K562 (cell line): Measurements from ENCODE around the gene BSCL2. TPM values are rescaled to one million over a fixed set of nuclear protein-coding genes. Genes with fewer than 3 reads are reported as not detected.
A peak's percentile ranks its signal among the peaks of the same experiment; 100 is the strongest.
"Not testable (repeated sequence)": the region's sequence is repeated elsewhere in the genome, so short reads cannot be mapped to it uniquely, and the experiment has no call there.

Source experiments
- ATAC-seq: fragments of 200-7000 bp; cut with Tn5 transposase; 3 replicates; pipeline ENCODE4 v1.9.1; 2020; ENCODE audit warnings: moderate library complexity
- BruUV-seq: library from RNA; stranded (reverse); fragments of 400-500 nt; replicated peaks from 2 replicates; lab custom pipeline; 2021; lab: Mats Ljungman, UMichigan
- CTCF ChIA-PET: fragments of 300-600 bp; formaldehyde crosslinking; extraction: SDS; loops from one replicate; lab custom pipeline; 2021; ENCODE audit warnings: low intra/inter-chr PET ratio; lab: Yijun Ruan, JAX
- POLR2A ChIA-PET: fragments of 300-600, 350-650 bp; sonication (Branson Sonifier 250); formaldehyde crosslinking; extraction: SDS; loops from one replicate; lab custom pipeline; 2021; ENCODE audit warnings: antibody characterized with exemption, inconsistent platforms; lab: Yijun Ruan, JAX
- DNase-seq, 4 experiments: peaks; one replicate each; pipeline versions ENCODE4 v3.0.0 to v3.0.0-alpha.2; 2011 to 2018; ENCODE audit warnings: low spot score in 3 of 4, mixed read lengths in 3 of 4; ENCODE audit errors: extremely low read depth in 1 of 4
- FAIRE-seq: peaks from 2 replicates; lab custom pipeline; 2011; peaks lifted over from hg19 to GRCh38; lab: Jason Lieb, UNC
- H2AFZ ChIP-seq: 2 replicates; pipeline ENCODE4 v1.6.0; 2011; ENCODE audit warnings: low read depth, low read length, control low read depth, inconsistent platforms
- H3K27ac ChIP-seq: fragments of 200-600 bp; 3 replicates; pipeline ENCODE4 v1.8.0; 2011; ENCODE audit warnings: low read depth, mild to moderate bottlenecking, control low read depth, inconsistent platforms, low read length, moderate library complexity, mixed read lengths; ENCODE audit errors: extremely low read depth
- H3K27me3 ChIP-seq, 2 experiments: fragments of 300-600 bp in 1 of 2; 2 replicates in 1 of 2; 3 replicates in 1 of 2; pipeline versions ENCODE4 v1.6.0 to v1.8.0; 2011; ENCODE audit warnings: inconsistent platforms in 2 of 2, low read length in 2 of 2, mild to moderate bottlenecking in 1 of 2, mixed read lengths in 1 of 2, moderate library complexity in 1 of 2; ENCODE audit not compliant: control insufficient read depth in 2 of 2, insufficient read depth in 2 of 2
- H3K36me3 ChIP-seq: fragments of 300-600 bp; 3 replicates; pipeline ENCODE4 v1.8.0; 2011; ENCODE audit warnings: mild to moderate bottlenecking, low read length, inconsistent platforms; ENCODE audit not compliant: control insufficient read depth, insufficient read depth
- H3K4me1 ChIP-seq, 2 experiments: fragments of 200-600 bp in 1 of 2; replicated peaks in 1 of 2; 2 replicates in 1 of 2; 3 replicates in 1 of 2; pipeline versions ENCODE4 v1.5.1 to v1.8.0; 2011; ENCODE audit warnings: inconsistent platforms in 2 of 2, low read length in 2 of 2, mild to moderate bottlenecking in 1 of 2, mixed read lengths in 1 of 2, moderate library complexity in 1 of 2; ENCODE audit not compliant: control insufficient read depth in 2 of 2, insufficient read depth in 2 of 2
- H3K4me2 ChIP-seq: 2 replicates; pipeline ENCODE4 v1.6.1; 2011; ENCODE audit warnings: low read length, control low read depth, inconsistent platforms, mixed read lengths; ENCODE audit not compliant: insufficient read depth
- H3K4me3 ChIP-seq: fragments of 200-600 bp; sonication (generic), shearing (Covaris generic); 2 replicates; pipeline ENCODE4 v1.5.1; 2016; ENCODE audit warnings: control low read depth, inconsistent platforms
- H3K79me2 ChIP-seq: fragments of 200-600 bp; 3 replicates; pipeline ENCODE4 v1.8.0; 2011; ENCODE audit warnings: low read length, inconsistent platforms; ENCODE audit not compliant: control insufficient read depth, insufficient read depth
- H3K9ac ChIP-seq, 2 experiments: 2 replicates each; pipeline versions ENCODE4 v1.6.0 to v1.6.1; 2011; ENCODE audit warnings: low read depth in 2 of 2, low read length in 2 of 2, control low read depth in 1 of 2, inconsistent platforms in 1 of 2, mild to moderate bottlenecking in 1 of 2, mixed read lengths in 1 of 2; ENCODE audit not compliant: insufficient read depth in 1 of 2
- H3K9me1 ChIP-seq: one replicate; pipeline ENCODE4 v1.6.0; 2011; ENCODE audit warnings: inconsistent platforms, mild to moderate bottlenecking, low read length, moderate library complexity; ENCODE audit not compliant: control insufficient read depth, insufficient read depth
- H3K9me3 ChIP-seq: replicated peaks from 2 replicates; pipeline ENCODE4 v1.5.1; 2011; ENCODE audit warnings: low read depth, low read length, inconsistent platforms; ENCODE audit not compliant: control insufficient read depth, insufficient read depth
- H4K20me1 ChIP-seq: replicated peaks from 2 replicates; pipeline ENCODE4 v1.6.1; 2011; ENCODE audit warnings: low read length, inconsistent platforms, mixed read lengths; ENCODE audit not compliant: control insufficient read depth, insufficient read depth
- JUN ChIP-seq, 2 experiments: sonication (generic) in 1 of 2; formaldehyde crosslinking in 1 of 2; IDR thresholded peaks; 2 replicates each; pipeline versions ENCODE4 v1.6.1 to v1.8.0; 2012 to 2022; ENCODE audit warnings: borderline replicate concordance in 2 of 2, mild to moderate bottlenecking in 2 of 2, improper control_type of control experiment in 1 of 2, low read depth in 1 of 2, low read length in 1 of 2, missing genetic modification reagents in 1 of 2
- PHB ChIP-seq: fragments of 250-450 bp; sonication (Bioruptor Pico); IDR thresholded peaks from 2 replicates; pipeline ENCODE4 v1.5.0; 2021
- ZBTB26 ChIP-seq: fragments of 450-650 bp; formaldehyde crosslinking; IDR thresholded peaks from 2 replicates; pipeline ENCODE4 v1.4.0; 2022; ENCODE audit warnings: missing genetic modification characterization
- ZNF384 ChIP-seq: IDR thresholded peaks from 2 replicates; pipeline ENCODE4 v1.6.1; 2012; ENCODE audit warnings: low read depth, low read length, improper control_type of control experiment
- ZNF696 ChIP-seq: fragments of 250-450 bp; sonication (Bioruptor Pico); conservative IDR thresholded peaks from 2 replicates; pipeline ENCODE4 v1.4.0; 2020; ENCODE audit warnings: mild to moderate bottlenecking, moderate library complexity
- WGBS: fragments of 100-300 bp; shearing (Covaris generic); methylation state at CpG from one replicate; pipeline ENCODE4 v1.1.6; 2016; ENCODE audit warnings: low coverage, mixed read lengths; ENCODE audit not compliant: insufficient coverage; ENCODE audit errors: missing lambda C conversion rate; 5-methylcytosine and 5-hydroxymethylcytosine counted together
- in situ Hi-C: fragments of 300-500 bp; cut with MboI; formaldehyde crosslinking; loops from 4 replicates; pipeline ENCODE4 v1.15.0; 2018; ENCODE audit warnings: inconsistent platforms, mixed read lengths
- intact Hi-C: fragments of 100-400 bp; cut with micrococcal nuclease; formaldehyde crosslinking; loops from 2 replicates; pipeline ENCODE4 v1.14.2; 2022
- polyA plus RNA-seq, 8 experiments: library from polyadenylated mRNA; depleted of rRNA in 4 of 8; stranded (reverse) in 5 of 8; unstranded in 3 of 8; fragments of >200 nt; fragmentation: Nextera tagmentation in 2 of 8; fragmentation: Illumina TruSeq in 1 of 8; extraction: Ambion mirVana in 2 of 8; extraction: Trizol in 1 of 8; gene quantifications; 2 replicates each; pipeline versions ENCODE4 v1.2.1 to v1.2.3, GENCODE V29; 2011 to 2014; ENCODE audit warnings: inconsistent platforms in 1 of 8, missing spikeins in 1 of 8
- total RNA-seq, 7 experiments: library from RNA; depleted of rRNA in 6 of 7; stranded (reverse); fragments of >200 nt in 6 of 7; fragmentation: Illumina TruSeq in 2 of 7; extraction: Trizol in 2 of 7; gene quantifications; 2 replicates each; pipeline versions ENCODE4 v1.2.1 to v1.2.3, GENCODE V29; 2011 to 2021; ENCODE audit warnings: low replicate concordance in 1 of 7
- TF ChIP-seq, protein P1 (sequence below): sonication (generic); formaldehyde crosslinking; IDR thresholded peaks from 2 replicates; pipeline ENCODE4 v1.8.1; 2023; ENCODE audit warnings: mild to moderate bottlenecking, missing genetic modification reagents
- TF ChIP-seq, protein P2 (sequence below): fragments of 250-450 bp; sonication (Bioruptor Pico); IDR thresholded peaks from 2 replicates; pipeline ENCODE4 v1.5.0; 2021; ENCODE audit warnings: mild to moderate bottlenecking, moderate library complexity

The BSCL2 gene
- total and polyA plus RNA-seq, 9 of the 15 experiments (the other 6 are each of a cell fraction or from before 2014, with no cell fraction given), result 18.9 to 51.7 (median 35.2) TPM

DNA sequence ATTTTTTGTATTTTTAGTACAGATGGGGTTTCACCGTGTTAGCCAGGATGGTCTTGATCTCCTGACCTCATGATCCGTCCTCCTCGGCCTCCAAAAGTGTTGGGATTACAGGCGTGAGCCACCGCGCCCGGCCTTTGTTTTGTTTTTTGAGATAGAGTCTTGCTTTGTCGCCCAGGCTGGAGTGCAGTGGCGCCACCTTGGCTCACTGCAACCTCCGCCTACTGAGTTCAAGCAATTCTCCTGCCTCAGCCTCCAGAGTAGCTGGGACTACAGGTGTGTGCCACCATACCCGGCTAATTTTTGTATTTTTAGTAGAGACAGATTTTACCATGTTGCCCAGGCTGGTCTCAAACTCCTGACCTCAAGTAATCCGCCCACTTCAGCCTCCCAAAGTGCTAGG lies 56.9 kb downstream of the BSCL2 start:
- H3K9me3 ChIP-seq, BruUV-seq, in situ Hi-C loops, H3K27me3 ChIP-seq, H3K27ac ChIP-seq, DNase-seq, intact Hi-C loops, H3K4me3 ChIP-seq, FAIRE-seq, H3K9me1 ChIP-seq, CTCF ChIA-PET, H2AFZ ChIP-seq, H3K4me2 ChIP-seq, H3K9ac ChIP-seq, ATAC-seq: not testable (repeated sequence)
- TF ChIP-seq, protein P1, sequence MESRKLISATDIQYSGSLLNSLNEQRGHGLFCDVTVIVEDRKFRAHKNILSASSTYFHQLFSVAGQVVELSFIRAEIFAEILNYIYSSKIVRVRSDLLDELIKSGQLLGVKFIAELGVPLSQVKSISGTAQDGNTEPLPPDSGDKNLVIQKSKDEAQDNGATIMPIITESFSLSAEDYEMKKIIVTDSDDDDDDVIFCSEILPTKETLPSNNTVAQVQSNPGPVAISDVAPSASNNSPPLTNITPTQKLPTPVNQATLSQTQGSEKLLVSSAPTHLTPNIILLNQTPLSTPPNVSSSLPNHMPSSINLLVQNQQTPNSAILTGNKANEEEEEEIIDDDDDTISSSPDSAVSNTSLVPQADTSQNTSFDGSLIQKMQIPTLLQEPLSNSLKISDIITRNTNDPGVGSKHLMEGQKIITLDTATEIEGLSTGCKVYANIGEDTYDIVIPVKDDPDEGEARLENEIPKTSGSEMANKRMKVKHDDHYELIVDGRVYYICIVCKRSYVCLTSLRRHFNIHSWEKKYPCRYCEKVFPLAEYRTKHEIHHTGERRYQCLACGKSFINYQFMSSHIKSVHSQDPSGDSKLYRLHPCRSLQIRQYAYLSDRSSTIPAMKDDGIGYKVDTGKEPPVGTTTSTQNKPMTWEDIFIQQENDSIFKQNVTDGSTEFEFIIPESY, result peak; percentile 39; the same call in 1 of the 2 replicates
- peaks cover 15 to 48% of the 10 kb centered on the region in 2 experiments for H3K4me1 ChIP-seq
- POLR2A ChIA-PET, result interaction anchor here (1.0 to 1.6 kb wide), 2 partner anchors 14 to 16 kb away, joined by 3 to 8 read pairs; partner anchors contain the start of genes C11orf98 and CSKMT
- peaks cover 46% of the 10 kb centered on the region for H3K79me2 ChIP-seq
- WGBS, result 81% methylated on average over 12 of the region's 12 CpGs
- peaks cover 46% of the 10 kb centered on the region; the same call in 2 of the 3 replicates for H3K36me3 ChIP-seq
- H4K20me1 ChIP-seq, result peaks cover 20% of the 10 kb centered on the region

DNA sequence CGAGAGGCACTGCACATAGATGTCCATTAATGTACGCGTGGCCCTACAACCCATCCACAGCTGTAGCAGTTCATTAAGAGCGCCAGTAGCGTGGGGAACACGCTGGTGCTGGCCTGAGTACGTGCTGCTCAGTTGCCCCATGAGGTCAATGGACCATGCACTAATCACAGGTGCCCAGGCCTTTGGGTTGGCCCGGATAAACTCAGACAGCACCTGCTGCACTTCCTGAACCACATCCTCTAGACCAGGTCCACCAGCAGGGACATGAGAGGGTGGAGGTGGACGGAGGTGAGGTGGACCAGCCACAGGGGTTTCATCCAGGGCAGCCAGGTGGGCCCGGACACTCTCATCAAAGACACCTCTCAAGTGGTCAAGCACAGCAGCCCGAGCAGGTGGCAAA lies 57.7 kb downstream of the BSCL2 start:
- Histone ChIP-seq H4K20me1 (peaks cover 20% of the 10 kb centered on the region), H3K9ac (peak overlapping the region in 1 of 2 experiments; percentile 64; a peak in 2 of 4 replicates), H3K36me3 (peaks cover 51% of the 10 kb centered on the region), H3K27ac (no peak overlapping the region), H3K79me2 (peaks cover 54% of the 10 kb centered on the region), H3K27me3 (no peaks in the 10 kb centered on the region), H3K9me3 (no peaks in the 10 kb centered on the region), H3K9me1 (no peaks in the 10 kb centered on the region), H3K4me1 (peaks cover 18 to 51% of the 10 kb centered on the region in 2 experiments), H3K4me3 (no peak overlapping the region), H3K4me2 (no peak overlapping the region), H2AFZ (no peak overlapping the region)
- ATAC-seq (no peak), FAIRE-seq (no peak), DNase-seq (no peak)
- no TSS peak for BruUV-seq
- in situ Hi-C loops (no loop called here), intact Hi-C loops (no loop called here)
- 93% methylated on average over 11 of the region's 11 CpGs for WGBS
- POLR2A ChIA-PET, result interaction anchor here (1.1 to 2.8 kb wide), 4 partner anchors 16 to 50 kb away, joined by 3 to 40 read pairs (median 6); partner anchors contain the start of genes C11orf98, CSKMT, LBHD1 and UQCC3
- CTCF ChIA-PET, result no interaction called here
- no peak for TF ChIP-seq ZBTB26 (CRISPR knock-in tag)
- TF ChIP-seq, protein P2, sequence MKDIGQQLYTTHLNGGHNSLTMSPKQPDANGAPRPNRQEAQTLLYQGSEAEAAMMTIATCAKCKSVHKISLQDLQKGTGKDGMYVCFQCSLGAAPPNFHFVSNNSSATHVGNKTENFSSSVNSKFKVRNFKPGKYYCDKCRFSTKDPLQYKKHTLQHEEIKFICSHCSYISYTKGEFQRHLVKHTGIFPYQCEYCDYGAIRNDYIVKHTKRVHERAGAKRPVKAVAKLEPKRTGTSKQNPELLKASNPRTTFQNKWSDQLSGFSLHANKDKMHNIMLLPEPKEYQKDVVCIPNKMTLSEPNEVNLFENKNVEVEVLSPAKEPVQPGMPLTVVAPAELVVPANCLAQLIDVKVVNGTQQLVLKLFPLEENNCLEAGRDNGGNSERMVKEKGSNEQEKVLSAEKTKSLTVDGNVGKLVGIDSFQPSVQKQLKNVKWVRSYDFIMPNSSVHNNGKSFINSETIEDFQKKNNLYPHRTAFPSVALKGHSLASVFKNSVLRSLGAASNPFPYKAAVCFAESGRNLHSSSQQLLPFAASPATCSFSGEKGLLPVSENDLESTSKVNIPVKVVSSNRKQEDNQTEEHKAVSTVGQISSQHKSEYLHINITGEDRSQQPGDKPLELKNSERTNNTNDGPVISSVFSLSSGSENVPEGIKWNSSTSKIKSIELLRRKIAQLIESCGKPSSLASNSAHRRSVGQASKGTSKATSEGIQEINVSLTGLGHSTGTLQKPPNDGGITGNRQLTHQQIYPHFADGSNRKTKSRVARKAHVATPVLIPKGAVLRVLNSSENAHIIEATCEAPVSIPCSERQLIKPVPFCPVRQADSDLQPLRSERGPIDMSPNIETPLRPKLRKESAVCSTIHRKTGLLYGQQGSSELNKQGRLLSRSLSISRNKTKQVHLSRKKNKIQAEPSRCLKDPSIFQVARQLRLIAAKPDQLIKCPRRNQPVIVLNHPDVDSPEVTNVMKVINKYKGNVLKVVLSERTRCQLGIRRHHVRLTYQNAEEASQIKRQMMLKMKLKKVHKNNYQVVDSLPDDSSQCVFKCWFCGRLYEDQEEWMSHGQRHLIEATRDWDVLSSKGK (CRISPR knock-in tag), result no peak
- TF ChIP-seq JUN (IDR thresholded peaks at IDR 0.05; ENCODE audit: borderline replicate concordance, low read depth, low read length), result no peak
- no peak for TF ChIP-seq JUN (CRISPR knock-in tag; IDR thresholded peaks at IDR 0.05; ENCODE audit: borderline replicate concordance)
- no peak for TF ChIP-seq PHB (CRISPR knock-in tag)
- TF ChIP-seq ZNF696 (CRISPR knock-in tag), result no peak
- TF ChIP-seq ZNF384, result no peak
